Neural crest cell (in vitro differentiated cells): Measurements from ENCODE around the gene VAC14. TPM values are rescaled to one million over a fixed set of nuclear protein-coding genes. Genes with fewer than 3 reads are reported as not detected.

Source experiments
- DNase-seq: peaks from one replicate; pipeline ENCODE4 v3.0.0; 2021; ENCODE audit warnings: low read depth, mixed read lengths, low spot score
- H3K27ac Mint-ChIP-seq: one replicate; pipeline ENCODE4 v1.8.0; 2021; ENCODE audit warnings: mild to moderate bottlenecking, mixed read lengths; ENCODE audit not compliant: unreplicated experiment
- H3K27me3 Mint-ChIP-seq: 2 replicates; pipeline ENCODE4 v1.8.0; 2021; ENCODE audit warnings: low read depth, mild to moderate bottlenecking, mixed read lengths
- H3K36me3 Mint-ChIP-seq: 2 replicates; pipeline ENCODE4 v1.8.0; 2021; ENCODE audit warnings: low read depth, mild to moderate bottlenecking, mixed read lengths
- H3K4me1 Mint-ChIP-seq: 2 replicates; pipeline ENCODE4 v1.8.0; 2021; ENCODE audit warnings: mixed read lengths
- H3K4me3 Mint-ChIP-seq: one replicate; pipeline ENCODE4 v1.8.0; 2021; ENCODE audit warnings: mild to moderate bottlenecking, mixed read lengths
- H3K9me3 Mint-ChIP-seq: 2 replicates; pipeline ENCODE4 v1.8.0; 2021; ENCODE audit warnings: mixed read lengths
- CTCF ChIP-seq: fragments of 200-600 bp; sonication (generic); conservative IDR thresholded peaks from 2 replicates; pipeline ENCODE4 v1.5.0; 2021; ENCODE audit warnings: antibody characterized with exemption, mild to moderate bottlenecking
- total RNA-seq: library from RNA; stranded (reverse); gene quantifications from 2 replicates; pipeline ENCODE4 v1.2.1, GENCODE V29; 2021

The VAC14 gene
- total RNA-seq, 1 donor from 2014 or later: 46.7 TPM

GRCh38 chr16:70670175-70670574, 130.8 kb downstream of the VAC14 start:
- no peaks in the 10 kb centered on the region for H3K27me3 Mint-ChIP-seq
- no peak overlapping the region for H3K27ac Mint-ChIP-seq
- peaks cover 8% of the 10 kb centered on the region for H3K9me3 Mint-ChIP-seq
- DNase-seq: no peak
- H3K4me1 Mint-ChIP-seq: no peaks in the 10 kb centered on the region
- no peak for TF ChIP-seq CTCF
- H3K36me3 Mint-ChIP-seq: peaks cover 42% of the 10 kb centered on the region
- no peak overlapping the region for H3K4me3 Mint-ChIP-seq

GRCh38 chr16:70665806-70666735, 134.9 kb downstream of the VAC14 start:
- DNase-seq: no peak
- Mint-ChIP-seq H3K9me3 (peaks cover 8% of the 10 kb centered on the region), H3K27me3 (no peaks in the 10 kb centered on the region), H3K27ac (no peak overlapping the region), H3K4me1 (no peaks in the 10 kb centered on the region), H3K36me3 (peaks cover 39% of the 10 kb centered on the region), H3K4me3 (no peak overlapping the region)
- TF ChIP-seq CTCF: no peak

- peaks cover 35% of the 10 kb centered on the region for H3K36me3 Mint-ChIP-seq
These were observed 135.8 kb downstream of the VAC14 start for GRCh38 chr16:70665113-70665694.

GRCh38 chr16:70664325-70665112, 136.4 kb downstream of the VAC14 start:
- H3K36me3 Mint-ChIP-seq: peaks cover 28% of the 10 kb centered on the region
- H3K4me3 Mint-ChIP-seq: no peak overlapping the region
- no peak for TF ChIP-seq CTCF
- peaks cover 3% of the 10 kb centered on the region for H3K9me3 Mint-ChIP-seq
- no peak for DNase-seq
- H3K4me1 Mint-ChIP-seq: no peaks in the 10 kb centered on the region
- H3K27ac Mint-ChIP-seq: no peak overlapping the region
- H3K27me3 Mint-ChIP-seq: no peaks in the 10 kb centered on the region

More at GRCh38 chr16:70665113-70665694, 135.8 kb downstream of the VAC14 start:
- Mint-ChIP-seq H3K27ac (no peak overlapping the region), H3K4me1 (no peaks in the 10 kb centered on the region), H3K27me3 (no peaks in the 10 kb centered on the region), H3K4me3 (no peak overlapping the region), H3K9me3 (peaks cover 5% of the 10 kb centered on the region)
- no peak for TF ChIP-seq CTCF
- no peak for DNase-seq

GRCh38 chr16:70663524-70664324, 137.2 kb downstream of the VAC14 start:
- peaks cover 21% of the 10 kb centered on the region for H3K36me3 Mint-ChIP-seq
- H3K27me3 Mint-ChIP-seq: no peaks in the 10 kb centered on the region
- no peak overlapping the region for H3K4me3 Mint-ChIP-seq
- H3K27ac Mint-ChIP-seq: no peak overlapping the region
- no peak for TF ChIP-seq CTCF
- DNase-seq: no peak
- H3K4me1 Mint-ChIP-seq: no peaks in the 10 kb centered on the region
- H3K9me3 Mint-ChIP-seq: peaks cover under 1% of the 10 kb centered on the region
